ENCODE results near the gene PEPD.

Gene PEPD

DNA sequence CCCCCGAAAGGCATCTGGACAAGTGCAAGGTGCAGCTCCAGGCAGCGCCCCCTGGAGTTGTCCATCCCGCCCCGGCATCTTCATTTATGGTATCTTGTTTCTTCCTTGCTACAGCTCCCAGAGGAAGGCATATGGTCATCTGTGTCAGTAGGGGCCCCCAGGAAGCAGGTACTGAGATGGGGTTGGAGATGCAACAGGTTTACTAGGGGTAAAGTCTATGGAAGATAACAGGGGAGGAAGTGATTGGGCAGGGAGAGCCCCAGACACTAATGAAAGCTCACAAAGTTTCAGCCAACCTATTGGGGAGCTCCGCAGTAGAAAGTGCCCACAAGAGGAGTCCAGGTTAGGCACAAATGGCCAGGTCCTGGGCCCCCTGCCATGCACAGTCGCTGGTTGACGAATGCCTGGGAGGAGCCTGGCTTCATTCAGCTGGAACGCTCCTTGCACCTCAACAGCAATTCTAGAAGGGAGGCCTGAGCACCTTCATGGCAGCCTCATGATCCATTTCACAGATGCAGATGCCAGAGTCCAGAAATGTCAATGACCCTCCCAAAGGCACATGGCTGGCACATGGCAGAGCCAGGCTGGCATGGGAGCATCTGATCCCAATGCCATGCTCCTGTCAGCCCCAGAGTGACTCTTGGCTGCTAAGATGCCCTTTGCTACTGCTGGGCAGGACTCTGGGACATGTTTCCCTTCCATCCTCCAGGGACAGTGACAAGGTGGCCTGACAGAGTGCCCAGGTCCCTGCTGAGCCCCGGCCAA lies 23.8 kb upstream of the PEPD start:
- no peak for DNase-seq

GRCh38 chr19:33535226-33535625 lies 13.6 kb upstream of the PEPD start:
- DNase-seq = no peak

- DNase-seq = no peak
Observed at GRCh38 chr19:33532859-33533460, 11.4 kb upstream of the PEPD start.

DNA sequence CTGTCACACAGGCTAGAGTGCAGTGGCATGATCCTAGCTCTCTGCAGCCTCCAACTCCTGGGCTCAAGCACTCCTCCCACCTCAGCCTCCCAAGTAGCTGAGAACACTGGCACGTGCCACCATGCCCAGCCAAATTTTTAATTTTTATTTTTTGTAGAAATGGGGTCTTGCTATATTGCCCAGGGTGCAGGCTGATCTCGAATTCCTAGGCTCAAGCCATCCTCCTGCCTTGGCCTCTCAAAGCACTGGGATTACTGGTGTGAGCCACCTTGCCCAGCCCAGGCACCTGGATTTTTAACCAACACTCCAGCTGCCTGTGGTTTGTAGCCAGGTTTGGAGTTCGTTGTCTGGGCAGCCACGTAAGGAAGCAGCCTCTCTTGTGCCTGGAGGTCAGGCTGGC lies 9.3 kb upstream of the PEPD start:
- DNase-seq = no peak

- DNase-seq = no peak
Observed at GRCh38 chr19:33530296-33530695, 8.7 kb upstream of the PEPD start.

- DNase-seq = no peak
Observed at GRCh38 chr19:33529094-33529676, 7.6 kb upstream of the PEPD start.

DNA sequence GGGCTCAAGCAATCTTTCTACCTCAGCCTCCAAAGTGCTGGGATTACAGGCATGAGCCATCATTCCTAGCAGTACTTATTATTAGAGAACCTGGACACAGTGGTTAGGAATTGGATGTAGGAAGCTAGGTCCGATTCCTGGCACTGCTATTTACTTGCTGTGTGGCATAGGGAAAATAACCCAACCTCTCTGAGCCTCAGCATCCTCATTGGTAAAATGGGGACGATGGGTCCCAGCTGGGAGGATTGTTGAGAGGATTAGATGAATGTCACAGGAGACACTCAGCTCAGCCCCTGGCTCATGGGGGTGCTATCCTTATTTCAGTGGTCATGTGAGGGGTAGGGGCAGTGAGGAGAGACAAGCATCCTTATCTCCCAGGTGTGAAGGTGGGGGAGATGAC lies 6.8 kb upstream of the PEPD start:
- no peak for DNase-seq

DNA sequence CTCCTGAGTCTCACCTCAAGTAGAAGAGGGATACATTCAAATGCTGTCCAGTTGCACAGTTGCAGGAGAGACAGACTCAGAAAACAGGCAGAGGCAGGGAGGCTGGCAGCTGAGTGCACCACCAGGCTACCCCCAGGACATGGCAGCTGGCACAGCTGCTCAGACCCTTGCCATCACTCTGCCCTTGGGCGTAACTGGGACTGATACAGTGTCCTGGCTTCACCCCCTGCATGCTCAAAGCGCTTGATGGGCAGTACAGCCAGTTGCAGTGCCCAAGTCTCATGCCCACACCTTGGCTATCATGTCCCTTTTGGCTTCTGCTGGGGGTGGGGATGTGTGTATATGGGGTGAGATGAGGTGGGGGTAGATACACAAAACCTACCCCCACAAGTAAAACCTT lies 5.5 kb upstream of the PEPD start:
- DNase-seq = no peak

- DNase-seq = no peak
Observed at GRCh38 chr19:33524024-33524664, 2.6 kb upstream of the PEPD start.

- DNase-seq = no peak
Observed at GRCh38 chr19:33523167-33523566, 1.6 kb upstream of the PEPD start.

DNA sequence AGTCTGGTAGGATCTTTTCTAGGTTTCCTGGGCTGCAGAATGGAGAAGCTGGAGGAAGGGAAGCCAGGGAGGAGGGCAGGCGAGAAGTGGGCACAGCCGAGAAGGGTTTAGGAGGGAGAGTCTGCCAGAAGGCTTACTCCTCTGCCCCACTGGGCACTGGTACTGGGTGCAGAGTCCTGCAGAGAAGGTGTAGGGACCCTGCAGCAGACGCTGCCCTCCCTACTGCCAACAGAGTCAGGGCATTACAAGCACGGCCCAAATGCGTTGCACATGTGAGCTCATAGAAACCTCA lies 726 bp upstream of the PEPD start:
- DNase-seq = no peak

DNA sequence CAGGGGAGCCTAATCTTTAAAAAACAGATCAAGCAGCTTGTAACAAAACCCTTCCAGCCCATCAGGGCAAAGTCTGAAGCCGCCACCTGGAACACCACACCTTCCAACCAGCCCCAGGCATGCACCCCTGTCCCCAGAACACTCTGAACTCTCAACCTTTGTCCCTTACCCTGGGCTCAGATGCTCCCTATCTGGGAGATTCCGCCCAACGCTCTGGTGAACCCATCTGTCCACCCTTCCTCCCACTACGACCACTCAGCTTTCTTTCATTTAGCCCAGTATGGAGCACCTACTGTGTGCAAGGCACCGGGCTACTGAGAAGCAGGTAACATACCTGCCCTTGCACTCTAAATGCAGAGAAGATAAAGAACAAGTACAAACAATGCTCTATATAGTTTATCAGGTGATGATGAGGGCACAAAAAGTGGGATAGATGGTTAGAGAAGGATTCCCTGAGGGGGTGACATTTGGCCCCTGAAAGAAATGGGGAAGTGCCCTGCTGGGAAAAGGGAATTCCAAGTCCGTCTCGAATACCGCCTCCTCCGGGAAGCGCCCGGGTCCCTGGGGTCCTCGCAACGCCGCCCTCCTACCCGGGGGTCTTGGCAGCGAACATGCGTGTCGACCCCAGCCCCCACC lies 629 bp downstream of the PEPD start:
- DNase-seq = no peak

DNA sequence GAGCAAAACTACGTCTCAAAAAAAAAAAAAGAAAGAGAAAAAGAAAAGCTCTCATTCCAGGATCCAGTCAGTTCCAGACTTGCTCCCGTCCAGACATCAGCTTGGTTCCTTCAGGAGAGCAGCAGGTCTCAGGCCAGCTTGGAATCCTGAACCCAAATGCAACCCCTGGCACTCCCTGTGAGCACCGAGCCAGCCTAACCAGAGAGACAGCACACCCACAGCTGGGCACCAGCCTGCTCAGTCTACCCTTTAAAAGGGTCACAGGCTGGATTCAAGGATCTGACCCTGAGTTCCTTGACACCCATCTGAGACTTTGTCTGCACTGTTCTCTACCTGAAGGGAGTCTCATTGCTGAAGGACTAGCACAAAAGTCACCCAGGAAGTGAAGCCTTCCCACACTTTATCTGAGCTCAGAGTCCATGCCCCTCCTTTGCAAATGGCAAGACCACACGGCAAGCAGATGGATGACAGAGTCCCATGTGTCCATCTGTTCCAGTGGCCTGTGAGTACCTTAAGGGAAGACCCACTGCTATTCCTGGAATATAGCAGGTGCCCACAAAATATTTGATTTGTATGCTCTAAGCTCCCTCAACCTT lies 1.4 kb downstream of the PEPD start:
- DNase-seq = no peak

- no peak for DNase-seq
Observed at GRCh38 chr19:33519416-33519815, 2.2 kb downstream of the PEPD start.

DNA sequence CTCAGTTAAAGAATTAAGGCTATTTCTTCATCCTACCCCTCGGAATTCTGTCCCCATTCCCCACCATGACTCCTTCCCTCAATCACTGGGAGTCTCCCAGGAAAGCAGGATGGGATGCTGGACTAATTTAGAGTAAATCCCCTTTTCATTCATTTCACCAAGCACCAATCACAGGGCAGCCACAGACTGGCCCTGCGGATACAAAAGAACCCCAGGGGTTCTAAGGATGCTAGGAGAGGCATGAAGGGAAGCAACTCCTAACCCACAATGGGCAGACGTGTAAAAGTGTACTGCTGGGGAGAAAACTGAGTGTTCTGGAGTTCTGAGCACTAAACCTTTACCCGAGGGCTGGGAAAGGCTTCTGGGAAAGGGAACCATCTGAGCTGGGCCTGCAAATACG lies 3.0 kb downstream of the PEPD start:
- DNase-seq = no peak

DNA sequence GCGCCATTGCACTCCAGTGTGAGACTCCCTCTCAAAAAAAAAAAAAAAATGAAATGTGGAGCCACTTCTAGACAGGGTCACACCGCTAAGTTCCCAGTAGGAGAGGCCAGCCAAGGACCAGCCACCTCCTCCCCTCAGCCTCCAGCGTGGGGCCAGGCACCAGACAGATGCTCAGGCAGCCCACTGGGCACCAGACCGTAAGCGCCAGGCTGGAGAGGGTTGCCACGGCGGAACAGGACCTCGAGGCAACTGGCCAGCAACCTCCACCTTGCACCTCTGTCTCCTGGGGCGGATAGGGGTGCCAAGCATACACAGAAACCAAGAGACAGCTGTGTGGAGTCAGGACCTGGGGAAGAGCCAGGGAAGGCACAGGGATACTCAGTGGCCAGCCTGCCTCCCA lies 3.7 kb downstream of the PEPD start:
- no peak for DNase-seq

DNA sequence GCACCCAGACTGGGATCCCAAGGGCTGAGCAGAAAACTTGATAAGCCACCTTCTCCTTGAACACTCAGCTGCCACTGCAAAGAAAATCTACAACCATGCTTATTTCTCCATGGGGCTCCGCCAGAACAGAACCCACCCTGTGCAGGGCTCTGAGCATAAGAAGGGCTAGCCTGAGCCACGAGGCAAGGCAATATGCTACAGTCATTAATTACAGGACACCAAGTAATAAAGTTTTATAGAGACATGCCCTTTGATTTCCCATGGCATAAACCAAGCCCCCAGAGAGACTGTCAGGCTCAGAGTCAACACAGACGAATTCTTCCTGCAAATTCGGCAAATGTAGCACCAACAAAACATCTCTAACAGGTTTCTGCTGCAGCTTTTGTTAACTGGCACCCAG lies 5.7 kb downstream of the PEPD start:
- no peak for DNase-seq

- no peak for DNase-seq
Observed at GRCh38 chr19:33514885-33515551, 6.6 kb downstream of the PEPD start.

- DNase-seq = no peak
Observed at GRCh38 chr19:33513424-33513823, 8.2 kb downstream of the PEPD start.

DNA sequence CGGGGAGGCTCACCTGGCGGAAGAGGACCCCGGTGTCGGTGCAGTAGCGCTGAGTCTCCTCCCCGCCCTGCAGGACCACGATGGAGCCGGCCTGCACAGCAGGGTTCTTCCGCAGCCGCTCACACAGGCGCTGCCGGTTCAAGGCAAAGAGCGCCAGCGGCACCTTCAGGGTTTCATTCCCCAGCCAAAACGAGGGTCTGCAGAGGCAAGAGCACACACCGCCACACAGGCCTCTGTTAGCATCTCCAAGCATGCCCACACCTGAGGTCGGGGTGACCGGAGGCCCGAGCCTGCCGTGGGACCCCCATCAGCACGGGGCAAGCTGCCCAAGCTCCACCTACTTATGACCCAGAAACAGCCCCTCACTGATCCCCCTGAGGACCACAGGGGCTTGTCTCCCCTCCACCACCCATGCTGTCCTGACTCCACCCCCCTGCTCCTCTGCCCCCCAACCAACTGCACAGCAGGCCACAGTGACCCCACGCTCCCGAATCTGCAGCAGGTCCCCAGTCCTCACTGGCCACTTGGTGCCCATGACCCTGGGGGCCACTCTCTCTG lies 8.9 kb downstream of the PEPD start:
- no peak for DNase-seq

DNA sequence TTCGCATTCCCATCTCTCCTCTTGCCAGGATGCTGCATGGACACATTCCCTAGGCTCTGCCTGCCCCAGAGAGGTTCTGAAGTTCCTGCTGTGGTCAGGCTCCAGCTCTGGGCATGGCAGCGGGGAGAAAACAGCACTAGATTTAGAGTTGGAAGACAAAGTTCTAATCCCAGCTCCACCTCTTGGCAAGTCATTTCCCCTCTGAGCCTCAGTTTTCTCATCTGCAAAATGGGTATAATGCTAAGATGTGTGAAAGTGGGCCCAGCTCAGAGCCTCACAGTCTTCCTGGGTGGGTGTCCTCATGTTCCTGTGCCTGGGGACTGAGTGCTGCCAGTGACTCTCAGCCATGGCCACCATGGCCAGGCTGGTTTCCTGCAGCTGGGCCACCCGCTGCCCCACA lies 9.6 kb downstream of the PEPD start:
- no peak for DNase-seq

GRCh38 chr19:33511346-33511745 lies 10.2 kb downstream of the PEPD start:
- no peak for DNase-seq
